GM23248 (cell line): ENCODE results near the gene ZNF675. TPM values are rescaled to one million over a fixed set of nuclear protein-coding genes. Genes with fewer than 3 reads are reported as not detected.
"Not testable (repeated sequence)": the region's sequence is repeated elsewhere in the genome, so short reads cannot be mapped to it uniquely, and the experiment has no call there.

Experiments used
- DNase-seq: peaks from one replicate; pipeline ENCODE4 v3.0.0-alpha.2; 2015
- H2AFZ ChIP-seq: fragments of 200-600 bp; sonication (generic); 2 replicates; pipeline ENCODE4 v1.6.1; 2016; ENCODE audit warnings: antibody characterized with exemption
- H3F3A ChIP-seq: fragments of 200-600 bp; sonication (generic); 2 replicates; pipeline ENCODE4 v1.6.1; 2016; ENCODE audit warnings: mild to moderate bottlenecking, antibody characterized with exemption, mixed run types; ENCODE audit not compliant: insufficient read depth
- H3K27ac ChIP-seq: fragments of 200-600 bp; sonication (generic); 2 replicates; pipeline ENCODE4 v1.5.1; 2016; ENCODE audit warnings: mild to moderate bottlenecking
- H3K27me3 ChIP-seq: fragments of 200-600 bp; sonication (generic); replicated peaks from 2 replicates; pipeline ENCODE4 v1.6.1; 2016; ENCODE audit warnings: mild to moderate bottlenecking; ENCODE audit not compliant: insufficient read depth
- H3K36me3 ChIP-seq: fragments of 200-600 bp; sonication (generic); 2 replicates; pipeline ENCODE4 v1.6.1; 2016; ENCODE audit warnings: low read depth, mild to moderate bottlenecking
- H3K4me1 ChIP-seq: fragments of 200-600 bp; sonication (generic); 2 replicates; pipeline ENCODE4 v1.6.1; 2016; ENCODE audit warnings: mild to moderate bottlenecking; ENCODE audit not compliant: insufficient read depth
- H3K4me2 ChIP-seq: fragments of 200-600 bp; sonication (generic); one replicate; pipeline ENCODE4 v1.6.1; 2016; ENCODE audit warnings: mild to moderate bottlenecking; ENCODE audit not compliant: unreplicated experiment
- H3K4me3 ChIP-seq: fragments of 200-600 bp; sonication (generic); 2 replicates; pipeline ENCODE4 v1.5.1; 2016; ENCODE audit warnings: mild to moderate bottlenecking
- H3K79me2 ChIP-seq: fragments of 200-600 bp; sonication (generic); 2 replicates; pipeline ENCODE4 v1.6.1; 2016; ENCODE audit warnings: mild to moderate bottlenecking; ENCODE audit not compliant: insufficient read depth
- H3K9ac ChIP-seq: fragments of 200-600 bp; sonication (generic); 2 replicates; pipeline ENCODE4 v1.6.1; 2016; ENCODE audit warnings: mild to moderate bottlenecking
- H3K9me2 ChIP-seq: fragments of 200-600 bp; sonication (generic); 2 replicates; pipeline ENCODE4 v1.6.1; 2016; ENCODE audit warnings: mixed run types, mild to moderate bottlenecking, moderate library complexity; ENCODE audit not compliant: insufficient read depth
- H3K9me3 ChIP-seq: fragments of 200-600 bp; sonication (generic); one replicate; pipeline ENCODE4 v1.6.1; 2017; ENCODE audit warnings: low read depth
- H4K20me1 ChIP-seq: fragments of 200-600 bp; sonication (generic); 2 replicates; pipeline ENCODE4 v1.6.0; 2016; ENCODE audit not compliant: insufficient read depth
- EZH2 ChIP-seq: fragments of 200-600 bp; sonication (generic); IDR thresholded peaks from 2 replicates; pipeline ENCODE4 v1.6.1; 2018; ENCODE audit warnings: antibody characterized with exemption, mild to moderate bottlenecking; ENCODE audit not compliant: insufficient read depth, poor library complexity, severe bottlenecking
- EZH2phosphoT487 ChIP-seq: fragments of 200-600 bp; sonication (generic); IDR thresholded peaks from 2 replicates; pipeline ENCODE4 v1.6.1; 2018; ENCODE audit warnings: antibody characterized with exemption, moderate library complexity, mild to moderate bottlenecking, low read depth; ENCODE audit not compliant: insufficient read depth
- WGBS, 2 experiments: methylation state at CpG; one replicate each; pipeline ENCODE4 v1.1.6; 2015 to 2017; ENCODE audit warnings: low lambda C conversion rate in 2 of 2, low coverage in 1 of 2; ENCODE audit errors: missing lambda C conversion rate in 2 of 2; 5-methylcytosine and 5-hydroxymethylcytosine counted together
- in situ Hi-C: fragments of 300-500 bp; cut with MboI; formaldehyde crosslinking; loops from 2 replicates; pipeline ENCODE4 v1.15.0; 2020
- polyA plus RNA-seq: library from polyadenylated mRNA; unstranded; fragments of >200 nt; fragmentation: Nextera tagmentation; extraction: Ambion mirVana; gene quantifications from 2 replicates; pipeline ENCODE4 v1.2.1, GENCODE V29; 2016
- total RNA-seq: library from RNA; depleted of rRNA; stranded (reverse); fragments of >200 nt; shearing (Covaris generic); gene quantifications from 2 replicates; pipeline ENCODE4 v1.2.3, GENCODE V29; 2014; rRNA removed

Gene ZNF675
- total and polyA plus RNA-seq, 2 experiments from 2014 or later: 3.5 to 10.6 TPM

- DNase-seq: no peak
- Histone ChIP-seq H3K27me3 (no peaks in the 10 kb centered on the region), H4K20me1 (no peaks in the 10 kb centered on the region), H3K79me2 (peaks cover 31% of the 10 kb centered on the region), H3F3A (no peaks in the 10 kb centered on the region), H3K4me2 (no peak overlapping the region), H3K27ac (no peak overlapping the region), H3K9ac (no peak overlapping the region), H2AFZ (no peak overlapping the region), H3K9me2 (no peaks in the 10 kb centered on the region), H3K9me3 (no peaks in the 10 kb centered on the region), H3K36me3 (peaks cover 21% of the 10 kb centered on the region), H3K4me3 (no peak overlapping the region), H3K4me1 (no peaks in the 10 kb centered on the region)
- in situ Hi-C loops: no loop called here
- TF ChIP-seq EZH2phosphoT487 (no peak), EZH2 (no peak)
- WGBS, 2 experiments: 54% methylated on average over 3 of the region's 3 CpGs
Observed at GRCh38 chr19:23665651-23666410, 21.2 kb downstream of the ZNF675 start.

DNA sequence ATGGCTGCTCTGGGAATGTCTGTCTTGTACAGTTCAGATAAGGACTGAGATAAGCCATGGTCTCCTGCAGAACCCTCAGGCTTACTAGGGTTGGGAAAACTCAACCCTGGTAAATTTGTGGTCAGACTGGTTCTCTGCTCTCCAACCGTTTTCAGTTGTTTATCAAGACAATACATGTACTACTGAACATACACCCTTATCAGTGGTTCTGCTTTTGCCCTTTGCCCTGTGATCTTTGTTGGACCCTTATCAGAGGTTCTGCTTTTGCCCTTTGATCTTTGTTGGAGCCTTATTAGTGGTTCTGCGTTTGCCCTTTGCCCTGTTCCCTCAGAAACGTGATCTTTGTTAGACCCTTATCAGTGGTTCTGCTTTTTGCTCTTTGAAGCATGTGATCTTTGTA lies 37.2 kb downstream of the ZNF675 start:
- H3K4me1 ChIP-seq, in situ Hi-C loops, H3K4me2 ChIP-seq, H4K20me1 ChIP-seq, H3K27me3 ChIP-seq, H3K9me3 ChIP-seq, H3K9ac ChIP-seq, H3K4me3 ChIP-seq, DNase-seq, H3K27ac ChIP-seq, H3K79me2 ChIP-seq, H2AFZ ChIP-seq, H3F3A ChIP-seq, H3K9me2 ChIP-seq: not testable (repeated sequence)
- H3K36me3 ChIP-seq: peaks cover 28% of the 10 kb centered on the region
- 64% methylated on average over 3 of the region's 3 CpGs for WGBS, 2 experiments

Other genes starting within 250 kb of the ZNF675 start
- 0.32 and 10.2 TPM in 2 replicates for gene ZNF681, start 71.7 kb upstream of the ZNF675 start, total RNA-seq
- 0.38 and 1.1 TPM in 2 replicates for gene ZNF681, start 71.7 kb upstream of the ZNF675 start, polyA plus RNA-seq
- gene ZNF726, start 227.7 kb upstream of the ZNF675 start, total RNA-seq: 0.89 and 4.8 TPM in 2 replicates
- 0.87 and 1.1 TPM in 2 replicates for gene ZNF726, start 227.7 kb upstream of the ZNF675 start, polyA plus RNA-seq